GM18526 (cell line): Measurements from ENCODE around the gene AQP6.

Experiments used
- POLR2A ChIP-seq: IDR thresholded peaks from 3 replicates; pipeline ENCODE4 v1.6.1; 2011; ENCODE audit not compliant: insufficient read length; ENCODE audit errors: extremely low read depth

AQP6 gene

GRCh38 chr12:49949866-49950265 is 22.9 kb upstream of the AQP6 start:
- no peak for TF ChIP-seq POLR2A

- no peak for TF ChIP-seq POLR2A
Observed at GRCh38 chr12:49950273-49951251, 22.2 kb upstream of the AQP6 start, which contains the start of gene AQP2. AQP2 (plus strand) TSS chr12:49950737; CDS start chr12:49950831, 94 bp downstream.

GRCh38 chr12:49951411-49952240 is 21.1 kb upstream of the AQP6 start:
- TF ChIP-seq POLR2A: no peak

- TF ChIP-seq POLR2A: no peak
Observed at GRCh38 chr12:49952391-49953055, 20.2 kb upstream of the AQP6 start.

GRCh38 chr12:49953151-49953550 is 19.6 kb upstream of the AQP6 start:
- no peak for TF ChIP-seq POLR2A

- no peak for TF ChIP-seq POLR2A
Observed at GRCh38 chr12:49953961-49954846, 18.5 kb upstream of the AQP6 start.

GRCh38 chr12:49954863-49955830 is 17.6 kb upstream of the AQP6 start:
- TF ChIP-seq POLR2A: no peak

- TF ChIP-seq POLR2A: no peak
Observed at GRCh38 chr12:49955899-49956662, 16.7 kb upstream of the AQP6 start.

- TF ChIP-seq POLR2A: no peak
Observed at GRCh38 chr12:49956663-49957569, 15.8 kb upstream of the AQP6 start.

GRCh38 chr12:49957570-49957967 is 15.2 kb upstream of the AQP6 start:
- TF ChIP-seq POLR2A: no peak

- TF ChIP-seq POLR2A: no peak
Observed at GRCh38 chr12:49959685-49960473, 12.9 kb upstream of the AQP6 start.
